Thymus (tissue), 11 donors: ENCODE results near the gene FAM72D. TPM values are rescaled to one million over a fixed set of nuclear protein-coding genes. Genes with fewer than 3 reads are reported as not detected.
"Not testable (repeated sequence)": the region's sequence is repeated elsewhere in the genome, so short reads cannot be mapped to it uniquely, and the experiment has no call there.

Source experiments
- DNase-seq, 9 donors: peaks; one replicate each; pipeline ENCODE4 v3.0.0-alpha.2; 2013; ENCODE audit warnings: low spot score in 9 of 9, low read depth in 6 of 9, missing footprints in 1 of 9
- H3K27ac ChIP-seq, 2 donors: one replicate each; pipeline ENCODE4 v1.5.1; 2013; ENCODE audit warnings: control low read depth in 1 of 2, low read depth in 1 of 2, low read length in 1 of 2, mild to moderate bottlenecking in 1 of 2, moderate library complexity in 1 of 2
- H3K27me3 ChIP-seq, 2 donors: one replicate each; pipeline ENCODE4 v1.5.1; 2013; ENCODE audit warnings: low read length in 1 of 2; ENCODE audit not compliant: control insufficient read depth in 2 of 2, insufficient read depth in 1 of 2
- H3K36me3 ChIP-seq, 2 donors: one replicate each; pipeline ENCODE4 v1.5.1; 2013; ENCODE audit warnings: low read length in 1 of 2, mild to moderate bottlenecking in 1 of 2, moderate library complexity in 1 of 2; ENCODE audit not compliant: control insufficient read depth in 2 of 2, insufficient read depth in 2 of 2
- H3K4me1 ChIP-seq, 2 donors: one replicate each; pipeline ENCODE4 v1.5.1; 2013; ENCODE audit warnings: low read length in 2 of 2; ENCODE audit not compliant: control insufficient read depth in 2 of 2, insufficient read depth in 2 of 2
- H3K4me3 ChIP-seq, 2 donors: one replicate each; pipeline ENCODE4 v1.5.1; 2013; ENCODE audit warnings: low read length in 2 of 2, control low read depth in 1 of 2, mild to moderate bottlenecking in 1 of 2
- H3K9me3 ChIP-seq, 2 donors: one replicate each; pipeline ENCODE4 v1.5.1; 2013; ENCODE audit warnings: low read length in 1 of 2, mild to moderate bottlenecking in 1 of 2; ENCODE audit not compliant: control insufficient read depth in 2 of 2, insufficient read depth in 1 of 2
- WGBS: extraction: QIAGEN DNeasy Blood & Tissue Kit; methylation state at CpG from one replicate; pipeline ENCODE4 v1.1.7; 2013; 5-methylcytosine and 5-hydroxymethylcytosine counted together
- polyA plus RNA-seq: library from polyadenylated mRNA; stranded (reverse); fragments of 200-250 nt; gene quantifications from one replicate; pipeline ENCODE4 v1.2.3, GENCODE V29; 2013
- total RNA-seq: library from RNA; stranded (reverse); fragments of 120-200 nt; gene quantifications from one replicate; pipeline ENCODE4 v1.2.4, GENCODE V29; 2013
- donor health status: healthy.

The FAM72D gene
- total and polyA plus RNA-seq, 2 donors: 2.0 to 4.3 TPM

DNA sequence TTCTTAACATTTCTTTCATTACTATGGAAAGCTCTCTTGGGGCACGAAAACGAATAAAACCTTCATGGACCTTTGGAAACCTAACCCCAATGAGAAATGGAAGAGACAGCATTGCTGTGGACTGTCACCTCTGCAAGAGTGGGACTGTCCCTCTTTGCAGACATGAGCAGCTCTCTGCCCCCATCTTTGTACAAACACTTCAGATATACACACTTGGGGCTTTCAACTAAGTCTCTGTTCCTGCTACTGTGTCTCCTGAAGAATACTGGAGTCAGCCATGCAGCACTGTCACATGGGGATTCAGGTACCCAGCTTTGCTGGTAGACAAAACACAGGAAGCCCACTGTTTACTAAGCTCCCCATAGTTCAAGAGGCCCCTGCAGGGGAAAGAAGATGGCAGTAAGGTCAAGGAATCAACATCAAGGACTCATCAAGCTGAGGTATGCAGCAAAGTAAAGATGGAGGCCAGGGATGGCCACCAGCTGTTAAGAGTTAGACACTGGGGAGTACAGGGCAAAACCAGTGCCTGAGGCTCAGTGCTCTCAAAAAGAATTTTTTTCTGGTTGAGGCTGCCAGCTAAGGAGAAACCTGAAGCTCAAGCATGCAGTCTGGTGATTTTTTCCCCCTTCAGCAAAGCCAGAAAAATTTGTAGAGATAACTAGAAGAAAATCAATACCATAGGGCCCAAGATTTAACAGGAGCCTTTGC, 31.7 kb upstream of the FAM72D start:
- WGBS: no CpG with 5 or more reads among the region's 2 CpGs
- not testable (repeated sequence) for H3K36me3 ChIP-seq, DNase-seq, H3K9me3 ChIP-seq, H3K27ac ChIP-seq, H3K4me1 ChIP-seq, H3K27me3 ChIP-seq, H3K4me3 ChIP-seq

DNA sequence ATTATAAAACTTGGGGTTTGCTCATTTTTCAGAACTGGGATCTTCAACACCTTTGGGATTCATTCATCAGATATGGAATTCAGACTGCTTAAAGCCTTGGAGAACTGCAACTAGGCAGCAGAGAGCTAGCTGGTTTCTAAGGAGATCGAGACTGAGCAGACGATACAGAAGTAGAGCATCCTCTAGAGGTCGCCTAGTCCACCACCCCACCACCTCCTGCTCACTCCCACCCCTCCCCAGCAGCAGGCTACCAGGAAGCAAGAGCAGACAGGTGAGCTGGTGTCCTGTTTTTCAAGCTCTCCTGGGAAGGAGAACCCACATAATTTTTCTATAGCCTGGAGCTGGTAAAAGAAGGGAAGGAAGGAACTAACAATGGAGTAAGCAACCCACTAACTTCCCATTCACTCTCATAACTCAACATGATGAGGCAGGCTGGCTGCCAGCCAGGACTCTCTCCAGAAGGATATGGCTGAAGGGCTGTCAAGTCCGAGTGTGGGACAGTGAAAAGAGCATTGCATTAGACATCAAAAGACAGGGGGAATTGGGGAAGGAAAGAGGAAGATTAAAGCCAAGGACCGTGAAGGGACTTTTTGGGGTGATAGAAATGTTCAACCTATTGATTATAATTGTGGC, 30.5 kb upstream of the FAM72D start:
- not testable (repeated sequence) for H3K4me3 ChIP-seq, DNase-seq, H3K27ac ChIP-seq, H3K36me3 ChIP-seq, H3K9me3 ChIP-seq, H3K4me1 ChIP-seq, H3K27me3 ChIP-seq
- WGBS: 41% methylated on average over 2 of the region's 5 CpGs

DNA sequence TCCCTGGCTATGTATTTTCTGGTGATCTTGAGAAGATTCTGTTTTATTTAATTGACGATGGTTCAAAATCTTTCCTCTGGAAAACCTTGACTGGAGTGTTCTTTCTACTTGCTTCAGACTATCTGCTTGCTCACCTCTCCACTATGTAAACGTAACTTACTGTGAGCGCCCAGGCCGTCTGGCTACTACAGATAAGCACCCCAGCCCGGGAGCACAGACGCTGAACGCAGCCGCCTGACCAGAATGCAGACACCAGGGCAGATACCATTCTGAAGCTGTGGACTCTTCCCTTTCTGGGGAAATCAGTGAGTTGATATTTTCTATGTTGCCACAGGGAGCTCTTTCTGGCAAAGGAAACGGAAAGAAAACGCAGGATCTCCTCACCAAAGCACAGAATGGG, 29.3 kb upstream of the FAM72D start:
- H3K27me3 ChIP-seq, H3K27ac ChIP-seq, H3K4me1 ChIP-seq, H3K9me3 ChIP-seq, DNase-seq, H3K4me3 ChIP-seq, H3K36me3 ChIP-seq: not testable (repeated sequence)
- no CpG with 5 or more reads among the region's 10 CpGs for WGBS

DNA sequence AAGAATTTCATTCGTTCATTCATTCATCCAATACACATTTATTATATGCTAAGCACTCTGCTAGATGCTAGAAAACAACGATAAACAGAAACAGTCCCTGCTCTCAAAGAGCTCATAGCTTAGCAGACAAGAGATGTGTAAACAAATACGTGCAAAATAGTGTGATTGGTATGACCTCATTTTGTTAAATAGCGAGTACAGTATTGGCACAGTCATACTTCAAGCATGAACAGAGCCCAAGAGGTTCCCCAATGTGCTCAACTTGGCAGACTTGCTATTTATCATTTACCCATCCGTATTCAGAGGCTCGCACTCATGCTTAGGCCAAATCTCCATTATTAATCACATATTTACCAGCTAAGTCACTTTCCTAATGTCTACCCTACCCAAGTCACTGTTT, 24.2 kb upstream of the FAM72D start:
- not testable (repeated sequence) for H3K27ac ChIP-seq, DNase-seq, H3K9me3 ChIP-seq, H3K36me3 ChIP-seq, H3K27me3 ChIP-seq, H3K4me1 ChIP-seq, H3K4me3 ChIP-seq
- WGBS: no CpG with 5 or more reads among the region's 6 CpGs

DNA sequence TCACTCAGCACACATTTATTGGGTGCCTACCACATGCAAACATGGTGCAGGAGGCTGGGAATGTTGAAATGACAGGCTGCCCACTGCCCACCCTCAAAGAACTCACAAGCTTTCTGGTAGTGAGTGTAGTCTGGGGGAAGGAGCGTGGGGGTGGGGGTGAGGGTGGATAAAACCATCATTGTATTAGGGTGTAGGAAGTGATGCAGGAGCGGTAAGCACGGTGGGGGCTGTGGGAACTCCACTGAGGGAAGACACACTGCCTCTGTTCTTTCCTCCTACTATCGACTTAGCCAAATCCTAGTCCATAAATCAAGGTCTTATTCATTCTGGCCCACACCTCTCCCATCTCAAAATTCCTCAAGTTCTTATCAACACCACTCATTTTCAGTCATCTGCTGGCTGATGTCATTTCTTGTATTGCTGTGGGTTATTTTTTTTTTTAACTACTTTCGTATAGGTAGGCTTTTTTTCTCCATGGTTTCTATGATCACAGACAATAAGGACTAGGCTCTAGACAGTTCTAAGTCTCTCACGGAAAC, 21.7 kb upstream of the FAM72D start:
- not testable (repeated sequence) for DNase-seq, H3K4me1 ChIP-seq, H3K4me3 ChIP-seq, H3K36me3 ChIP-seq, H3K27me3 ChIP-seq, H3K27ac ChIP-seq, H3K9me3 ChIP-seq
- WGBS: 92% methylated on average over 3 of the region's 6 CpGs

DNA sequence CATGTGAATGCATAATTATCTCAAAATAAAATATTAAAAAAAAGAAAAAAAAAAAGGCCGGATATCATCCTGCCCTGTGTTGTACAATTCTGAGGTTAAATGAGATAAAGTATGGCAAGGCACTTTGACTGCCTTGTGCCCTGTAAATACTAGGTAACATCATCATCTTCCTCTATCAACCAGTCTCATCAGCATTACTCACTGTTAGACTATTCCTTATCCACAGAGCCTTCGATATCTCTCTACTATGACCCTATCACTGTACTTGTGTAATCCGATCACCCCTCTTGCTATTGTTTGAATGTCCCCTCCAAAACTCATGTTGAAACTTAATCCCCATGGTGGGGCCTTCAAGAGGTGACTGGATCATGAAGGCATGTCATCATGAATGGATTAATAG, 18.9 kb upstream of the FAM72D start:
- WGBS: no CpG with 5 or more reads among the region's 3 CpGs
- not testable (repeated sequence) for H3K4me1 ChIP-seq, H3K36me3 ChIP-seq

DNA sequence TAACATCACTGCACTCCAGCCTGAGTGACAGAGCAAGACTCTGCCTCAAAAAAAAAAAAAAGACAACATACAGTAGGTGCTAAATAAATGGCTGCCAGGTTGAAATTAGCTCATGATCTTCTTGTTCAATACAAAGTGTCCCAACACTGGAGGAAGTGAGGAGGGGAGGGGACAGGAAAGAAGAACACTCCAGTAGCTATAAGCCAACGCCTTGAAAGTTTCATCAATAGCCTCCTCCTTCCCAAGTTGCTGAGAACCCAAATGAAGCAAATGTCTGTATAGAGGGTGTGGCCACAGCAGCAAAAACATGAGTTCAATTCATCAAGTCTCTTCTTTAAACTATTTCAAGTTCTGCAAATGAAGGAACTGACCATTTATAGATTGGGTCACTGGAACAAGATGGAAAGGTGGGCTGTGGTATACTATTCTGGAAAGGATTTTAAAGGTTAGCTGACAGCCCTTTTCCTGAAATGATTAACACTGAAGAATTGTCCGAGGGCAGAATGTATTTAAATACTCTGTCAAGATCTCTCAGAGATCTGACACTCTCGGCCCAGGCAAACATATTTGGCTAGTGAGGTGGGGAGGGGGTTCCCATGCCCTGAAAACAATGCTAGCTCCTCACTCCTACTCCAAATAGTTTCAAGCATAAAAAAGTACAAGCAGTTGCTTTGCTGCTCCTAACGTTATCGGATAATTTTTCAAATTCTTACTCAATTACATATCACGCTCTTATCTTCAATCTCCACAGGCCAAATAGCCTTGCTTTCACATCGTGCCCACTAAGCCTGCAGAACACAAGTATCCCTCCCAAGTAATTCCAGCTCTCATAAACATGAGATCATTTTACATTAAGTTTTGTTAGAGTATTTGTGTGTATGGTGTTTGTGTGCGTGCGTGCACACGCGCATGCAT, 17.6 kb upstream of the FAM72D start:
- no CpG with 5 or more reads among the region's 11 CpGs for WGBS
- H3K27me3 ChIP-seq, H3K36me3 ChIP-seq, H3K4me3 ChIP-seq, H3K4me1 ChIP-seq, DNase-seq, H3K9me3 ChIP-seq, H3K27ac ChIP-seq: not testable (repeated sequence)

More for the DNA sequence above, 18.9 kb upstream of the FAM72D start:
- not testable (repeated sequence) for DNase-seq, H3K27ac ChIP-seq, H3K27me3 ChIP-seq, H3K4me3 ChIP-seq, H3K9me3 ChIP-seq

DNA sequence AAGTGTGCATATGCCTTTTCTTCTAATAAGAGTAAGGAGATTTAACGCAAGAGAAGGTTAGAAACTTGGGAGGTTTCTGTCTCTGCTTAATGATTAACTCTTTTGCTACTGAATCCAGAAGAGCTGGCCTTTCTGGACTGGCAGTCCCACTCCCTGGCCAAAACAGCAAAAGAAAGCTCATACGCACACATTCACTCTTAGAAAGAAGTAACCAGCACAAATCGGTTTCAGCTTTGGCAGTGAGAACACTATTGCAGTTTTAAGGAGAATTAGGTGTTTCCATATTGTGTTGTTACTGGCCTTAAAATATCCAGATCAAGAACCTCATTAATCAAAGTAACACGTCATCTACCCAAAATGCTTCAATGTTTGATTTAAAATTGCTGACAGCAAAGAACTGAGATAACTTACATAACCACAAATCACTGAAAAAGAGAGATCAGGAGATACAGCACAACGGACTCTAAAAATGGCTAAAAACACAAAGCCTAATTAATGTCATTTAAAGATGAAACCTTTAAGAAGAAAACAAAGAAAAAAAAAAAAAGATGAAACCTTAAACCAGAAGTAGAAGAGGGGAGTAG, 16.9 kb upstream of the FAM72D start:
- H3K36me3 ChIP-seq, DNase-seq, H3K27ac ChIP-seq, H3K4me1 ChIP-seq, H3K4me3 ChIP-seq, H3K27me3 ChIP-seq, H3K9me3 ChIP-seq: not testable (repeated sequence)
- no CpG with 5 or more reads among the region's 5 CpGs for WGBS

DNA sequence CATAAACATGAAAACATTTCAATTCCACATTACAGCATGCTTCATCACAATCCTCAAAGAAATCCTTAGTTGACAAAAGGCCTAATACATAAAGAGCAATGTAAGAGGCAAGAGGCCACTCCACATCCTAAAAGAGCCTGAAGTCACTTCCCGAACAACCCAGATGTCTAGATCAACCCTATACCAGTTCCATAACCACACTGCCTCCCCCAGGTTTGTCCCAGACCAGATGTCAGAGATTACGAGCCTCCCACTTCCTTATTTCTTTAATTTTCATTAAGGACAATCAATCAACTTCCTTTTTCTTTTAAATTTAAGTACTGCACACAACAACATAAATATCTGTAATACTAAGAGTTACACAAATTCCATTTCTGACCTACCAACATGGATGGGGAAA, 16.0 kb upstream of the FAM72D start:
- H3K4me3 ChIP-seq, H3K4me1 ChIP-seq, H3K36me3 ChIP-seq, H3K27ac ChIP-seq, H3K9me3 ChIP-seq, H3K27me3 ChIP-seq, DNase-seq: not testable (repeated sequence)
- 79% methylated on average over 2 of the region's 2 CpGs for WGBS
